ENCODE measurements around the gene INSYN2B.

INSYN2B gene

GRCh38 chr5:169832304-169832703 is 148.0 kb downstream of the INSYN2B start:
- H3K36me3 ChIP-seq (ENCODE audit: control insufficient read depth, insufficient read depth, low read length, severe bottlenecking) = no peaks in the 10 kb centered on the region
- no peak overlapping the region for H3K4me3 ChIP-seq (ENCODE audit: low read length)
- no peak for DNase-seq (ENCODE audit: low read depth)
- no peak overlapping the region for H3K9ac ChIP-seq (ENCODE audit: low read length)
- H3K9me3 ChIP-seq (ENCODE audit: control insufficient read depth, low read length) = no peaks in the 10 kb centered on the region
- no peaks in the 10 kb centered on the region for H3K27me3 ChIP-seq (replicated peaks; ENCODE audit: control insufficient read depth, insufficient read depth, low read length)
- H3K4me1 ChIP-seq (ENCODE audit: control insufficient read depth, insufficient read depth, low read length) = peaks cover 8% of the 10 kb centered on the region

DNA sequence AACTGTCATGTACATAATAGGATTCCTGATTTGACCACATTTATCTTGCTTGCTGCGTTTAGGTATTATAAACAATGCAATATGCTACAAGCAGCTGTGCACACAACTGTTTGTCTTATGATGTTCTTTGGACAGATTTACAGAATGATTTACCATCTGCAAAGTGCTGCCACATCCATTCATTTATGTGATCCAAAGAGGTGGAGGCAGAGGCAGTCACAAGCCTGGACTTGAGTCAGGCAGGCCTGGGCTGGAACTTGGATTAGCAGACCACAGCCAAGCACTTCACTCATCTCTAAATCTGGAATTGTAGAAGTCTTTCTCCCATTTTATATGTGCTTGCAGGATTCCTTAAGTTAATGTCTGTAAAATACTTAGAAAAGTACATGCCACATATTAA is 149.0 kb downstream of the INSYN2B start:
- H3K9me3 ChIP-seq (ENCODE audit: control insufficient read depth, low read length) = no peaks in the 10 kb centered on the region
- H3K27me3 ChIP-seq (replicated peaks; ENCODE audit: control insufficient read depth, insufficient read depth, low read length) = no peaks in the 10 kb centered on the region
- H3K9ac ChIP-seq (ENCODE audit: low read length) = no peak overlapping the region
- no peaks in the 10 kb centered on the region for H3K36me3 ChIP-seq (ENCODE audit: control insufficient read depth, insufficient read depth, low read length, severe bottlenecking)
- H3K4me3 ChIP-seq (ENCODE audit: low read length) = no peak overlapping the region
- no peak for DNase-seq (ENCODE audit: low read depth)
- H3K4me1 ChIP-seq (ENCODE audit: control insufficient read depth, insufficient read depth, low read length) = peaks cover 8% of the 10 kb centered on the region

DNA sequence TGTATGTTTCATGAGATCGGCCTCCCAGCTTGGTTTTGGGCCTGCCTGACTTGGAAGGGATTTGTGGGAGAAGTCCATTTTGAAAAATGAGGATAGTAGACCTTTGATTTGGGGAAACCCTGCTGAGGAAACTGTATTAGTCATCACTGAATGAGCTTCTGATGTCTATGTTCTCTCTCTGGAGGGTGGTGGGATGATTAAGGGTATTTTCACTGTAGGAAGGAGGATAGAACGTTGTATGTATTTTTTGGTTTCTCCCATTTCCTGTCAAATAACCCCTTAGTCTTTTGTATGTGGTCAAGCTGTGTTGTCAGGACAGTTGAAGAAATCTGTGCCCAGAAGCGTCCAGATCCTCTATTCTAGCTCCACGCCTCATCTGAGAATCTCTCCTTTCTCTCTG is 151.9 kb downstream of the INSYN2B start:
- no peak overlapping the region for H3K9ac ChIP-seq (ENCODE audit: low read length)
- H3K4me1 ChIP-seq (ENCODE audit: control insufficient read depth, insufficient read depth, low read length) = no peaks in the 10 kb centered on the region
- no peaks in the 10 kb centered on the region for H3K9me3 ChIP-seq (ENCODE audit: control insufficient read depth, low read length)
- H3K36me3 ChIP-seq (ENCODE audit: control insufficient read depth, insufficient read depth, low read length, severe bottlenecking) = no peaks in the 10 kb centered on the region
- no peaks in the 10 kb centered on the region for H3K27me3 ChIP-seq (replicated peaks; ENCODE audit: control insufficient read depth, insufficient read depth, low read length)
- no peak for DNase-seq (ENCODE audit: low read depth)
- H3K4me3 ChIP-seq (ENCODE audit: low read length) = no peak overlapping the region

- H3K9me3 ChIP-seq (ENCODE audit: control insufficient read depth, low read length) = no peaks in the 10 kb centered on the region
- no peak for DNase-seq (ENCODE audit: low read depth)
- H3K27me3 ChIP-seq (replicated peaks; ENCODE audit: control insufficient read depth, insufficient read depth, low read length) = no peaks in the 10 kb centered on the region
Measured at GRCh38 chr5:169827769-169828168, 152.5 kb downstream of the INSYN2B start.

DNA sequence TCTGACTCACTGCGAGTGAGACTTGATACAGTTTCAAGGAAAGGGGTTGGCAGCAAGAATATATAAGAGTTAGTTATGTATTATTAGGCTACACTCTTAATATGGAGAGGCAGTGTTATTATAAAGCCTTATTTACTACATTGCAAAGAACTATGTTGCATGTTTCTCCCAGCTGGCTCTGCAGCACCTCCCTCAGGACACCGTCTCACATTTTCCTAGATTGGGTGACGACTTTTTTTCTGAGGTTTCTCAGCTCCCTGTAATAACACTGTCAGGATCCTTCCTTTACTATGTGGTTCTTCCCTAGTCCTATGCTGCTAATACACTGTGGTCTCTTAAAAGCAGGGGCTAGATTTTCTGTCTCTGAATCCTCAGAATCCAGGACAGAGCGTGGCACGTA is 153.7 kb downstream of the INSYN2B start:
- no peaks in the 10 kb centered on the region for H3K4me1 ChIP-seq (ENCODE audit: control insufficient read depth, insufficient read depth, low read length)
- no peak for DNase-seq (ENCODE audit: low read depth)
- no peaks in the 10 kb centered on the region for H3K27me3 ChIP-seq (replicated peaks; ENCODE audit: control insufficient read depth, insufficient read depth, low read length)

More at GRCh38 chr5:169827769-169828168, 152.5 kb downstream of the INSYN2B start:
- no peaks in the 10 kb centered on the region for H3K36me3 ChIP-seq (ENCODE audit: control insufficient read depth, insufficient read depth, low read length, severe bottlenecking)
- H3K9ac ChIP-seq (ENCODE audit: low read length) = no peak overlapping the region
- no peaks in the 10 kb centered on the region for H3K4me1 ChIP-seq (ENCODE audit: control insufficient read depth, insufficient read depth, low read length)
- H3K4me3 ChIP-seq (ENCODE audit: low read length) = no peak overlapping the region

GRCh38 chr5:169817031-169817430 is 163.3 kb downstream of the INSYN2B start:
- H3K36me3 ChIP-seq (ENCODE audit: control insufficient read depth, insufficient read depth, low read length, severe bottlenecking) = no peaks in the 10 kb centered on the region
- no peak for DNase-seq (ENCODE audit: low read depth)
- H3K4me3 ChIP-seq (ENCODE audit: low read length) = no peak overlapping the region
- H3K9ac ChIP-seq (ENCODE audit: low read length) = no peak overlapping the region
- H3K27me3 ChIP-seq (replicated peaks; ENCODE audit: control insufficient read depth, insufficient read depth, low read length) = no peaks in the 10 kb centered on the region
- no peaks in the 10 kb centered on the region for H3K9me3 ChIP-seq (ENCODE audit: control insufficient read depth, low read length)
- peaks cover 16% of the 10 kb centered on the region for H3K4me1 ChIP-seq (ENCODE audit: control insufficient read depth, insufficient read depth, low read length)

More for the DNA sequence above, 153.7 kb downstream of the INSYN2B start:
- Histone ChIP-seq H3K36me3 (ENCODE audit: control insufficient read depth, insufficient read depth, low read length, severe bottlenecking) (no peaks in the 10 kb centered on the region), H3K9ac (ENCODE audit: low read length) (no peak overlapping the region), H3K4me3 (ENCODE audit: low read length) (no peak overlapping the region), H3K9me3 (ENCODE audit: control insufficient read depth, low read length) (no peaks in the 10 kb centered on the region)

DNA sequence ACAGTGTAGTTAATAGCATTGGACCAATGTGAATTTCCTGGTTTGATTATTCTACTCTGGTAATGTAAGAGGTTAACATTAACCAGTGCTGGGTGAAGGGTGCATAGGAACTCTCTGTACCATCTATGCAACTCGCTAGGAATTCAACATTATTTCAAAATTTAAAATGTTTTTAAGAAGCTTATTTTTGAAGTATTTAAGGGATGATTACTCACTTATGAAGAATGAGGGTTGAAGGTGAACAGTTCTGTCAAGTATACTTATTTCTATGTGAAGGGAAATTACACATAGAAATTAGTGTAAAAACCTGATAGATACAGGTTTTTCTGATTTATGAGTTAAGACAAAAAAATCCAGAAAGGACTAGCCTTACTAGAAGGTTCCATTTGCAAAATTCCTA is 165.8 kb downstream of the INSYN2B start:
- Histone ChIP-seq H3K36me3 (ENCODE audit: control insufficient read depth, insufficient read depth, low read length, severe bottlenecking) (no peaks in the 10 kb centered on the region), H3K4me1 (ENCODE audit: control insufficient read depth, insufficient read depth, low read length) (peaks cover 20% of the 10 kb centered on the region), H3K27me3 (replicated peaks; ENCODE audit: control insufficient read depth, insufficient read depth, low read length) (no peaks in the 10 kb centered on the region), H3K9ac (ENCODE audit: low read length) (no peak overlapping the region), H3K9me3 (ENCODE audit: control insufficient read depth, low read length) (no peaks in the 10 kb centered on the region), H3K4me3 (ENCODE audit: low read length) (no peak overlapping the region)
- DNase-seq (ENCODE audit: low read depth) = peak; percentile 54

Data from adipocyte (in vitro differentiated cells).